ENCODE results near the gene KCNJ10.

Gene KCNJ10

GRCh38 chr1:160082926-160083325, 13.0 kb upstream of the KCNJ10 start:
- DNase-seq = no peak

DNA sequence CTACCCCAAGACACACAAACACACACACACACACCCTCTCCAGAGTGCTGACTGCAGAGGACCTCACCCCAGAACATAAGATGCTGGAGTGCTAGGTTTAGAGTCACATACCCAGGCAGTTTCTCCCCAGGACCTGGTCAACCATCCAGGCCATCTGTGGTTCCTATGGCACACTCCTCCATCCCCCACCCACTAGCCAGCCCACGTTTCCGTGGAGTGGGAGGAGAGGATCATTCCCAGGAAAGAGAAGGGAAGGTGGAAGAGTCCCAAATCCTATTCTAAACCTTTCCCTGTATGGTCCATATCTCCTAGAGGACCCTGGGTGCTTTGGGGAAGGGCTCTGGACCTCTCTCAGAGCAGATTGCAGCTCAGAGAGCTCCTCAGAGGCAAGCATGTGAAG, 12.5 kb upstream of the KCNJ10 start:
- DNase-seq = no peak

- DNase-seq = no peak
Measured at GRCh38 chr1:160081261-160081936, 11.4 kb upstream of the KCNJ10 start, which contains the start of gene KCNJ9. KCNJ9 (plus strand) TSS chr1:160081538; CDS start chr1:160084031, 2,493 bp downstream.

DNA sequence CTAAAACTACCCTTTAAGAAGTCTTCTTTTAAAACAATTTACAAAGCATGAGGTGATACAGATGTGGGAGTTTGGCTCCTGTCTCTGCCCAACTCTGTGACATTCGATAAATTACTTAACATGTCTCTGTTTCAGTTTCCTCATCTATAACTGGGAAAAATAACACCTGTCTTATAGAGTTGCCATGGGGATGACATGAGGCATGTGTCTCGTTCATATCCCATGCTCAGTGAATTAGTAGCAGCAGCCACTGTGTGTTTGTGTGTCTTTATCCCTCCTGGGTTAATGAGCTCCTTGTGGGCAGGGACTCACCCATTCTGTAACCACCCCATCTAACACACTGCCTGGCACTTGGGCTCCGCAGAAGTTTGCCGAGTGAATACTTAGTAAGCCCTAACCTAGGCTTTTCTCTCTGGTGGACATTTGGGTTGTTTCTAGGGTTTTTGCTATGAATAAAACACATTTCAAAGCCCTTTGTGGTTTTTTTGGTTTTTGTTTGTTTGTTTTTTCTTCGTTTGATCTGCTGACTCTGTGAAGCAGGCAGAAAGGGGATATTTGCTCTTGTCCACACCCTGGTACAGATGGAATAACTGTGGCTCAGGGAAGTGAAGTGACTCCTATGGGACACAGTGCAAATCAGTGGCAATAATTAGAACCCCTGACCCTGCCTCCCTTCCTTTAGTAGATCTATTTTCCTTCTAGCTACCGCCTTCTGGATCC, 10.6 kb upstream of the KCNJ10 start:
- DNase-seq = no peak

- no peak for DNase-seq
Measured at GRCh38 chr1:160079448-160079847, 9.5 kb upstream of the KCNJ10 start.

- DNase-seq = peak; percentile 66
Measured at GRCh38 chr1:160078512-160079195, 8.7 kb upstream of the KCNJ10 start.

DNA sequence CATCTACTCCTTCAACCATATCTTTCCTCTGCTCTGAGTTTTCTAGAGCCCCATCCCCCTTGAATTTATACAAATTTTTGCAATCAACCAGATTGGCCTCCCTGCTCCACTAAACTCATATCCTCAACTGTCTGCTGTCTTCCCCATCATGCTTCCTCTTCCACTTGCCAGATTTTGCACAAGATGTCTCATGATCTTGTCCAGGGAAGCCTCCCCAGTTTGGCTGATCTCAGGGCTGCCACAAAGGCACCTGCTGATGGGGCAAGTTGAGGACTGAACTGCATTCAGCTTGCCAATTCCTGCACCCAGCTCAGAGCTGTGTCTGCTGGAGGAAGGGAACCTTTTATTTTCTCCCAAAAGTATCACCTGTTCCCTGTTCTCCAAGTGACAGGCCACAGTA, 7.5 kb upstream of the KCNJ10 start:
- no peak for DNase-seq

DNA sequence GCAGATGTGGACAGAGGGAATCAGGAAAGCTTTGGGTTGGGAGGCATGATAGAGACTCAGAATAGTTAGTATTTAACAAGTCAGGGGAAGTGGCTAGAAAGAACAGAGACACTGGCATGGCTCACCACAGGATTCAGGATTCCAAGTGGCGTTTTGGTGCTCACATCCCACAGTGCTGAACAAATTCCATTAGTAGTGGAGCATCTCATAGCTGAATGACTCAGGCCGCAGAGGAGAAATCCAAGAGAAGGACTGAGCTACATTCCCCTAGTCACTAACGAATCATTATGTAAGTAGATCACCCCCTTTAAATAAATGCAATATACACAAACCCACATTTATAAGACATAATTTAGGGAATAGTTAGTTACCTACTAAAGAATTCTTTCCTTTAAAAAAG, 6.3 kb upstream of the KCNJ10 start:
- no peak for DNase-seq

- DNase-seq = no peak
Measured at GRCh38 chr1:160075836-160076235, 5.9 kb upstream of the KCNJ10 start.

DNA sequence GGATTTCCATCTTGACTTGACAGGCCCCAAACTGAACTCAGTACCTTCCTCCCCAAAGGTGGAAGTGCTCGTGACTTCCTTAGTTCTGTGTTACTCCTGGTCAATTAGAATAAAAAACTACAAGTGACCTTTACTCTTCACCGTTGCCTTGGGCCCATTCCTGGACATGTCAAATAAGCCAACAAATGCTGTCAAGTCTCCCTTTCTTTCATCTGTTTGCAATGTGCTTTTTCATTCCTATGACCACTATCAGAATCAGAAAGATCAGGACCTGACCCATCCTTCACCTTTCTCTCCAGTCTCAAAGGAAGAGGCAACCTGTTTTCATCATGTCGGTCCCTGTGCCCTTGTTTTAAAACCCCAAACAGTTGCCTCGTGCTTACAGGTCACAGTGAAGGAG, 4.9 kb upstream of the KCNJ10 start:
- no peak for DNase-seq

- DNase-seq = no peak
Measured at GRCh38 chr1:160071289-160071688, 1.3 kb upstream of the KCNJ10 start.

DNA sequence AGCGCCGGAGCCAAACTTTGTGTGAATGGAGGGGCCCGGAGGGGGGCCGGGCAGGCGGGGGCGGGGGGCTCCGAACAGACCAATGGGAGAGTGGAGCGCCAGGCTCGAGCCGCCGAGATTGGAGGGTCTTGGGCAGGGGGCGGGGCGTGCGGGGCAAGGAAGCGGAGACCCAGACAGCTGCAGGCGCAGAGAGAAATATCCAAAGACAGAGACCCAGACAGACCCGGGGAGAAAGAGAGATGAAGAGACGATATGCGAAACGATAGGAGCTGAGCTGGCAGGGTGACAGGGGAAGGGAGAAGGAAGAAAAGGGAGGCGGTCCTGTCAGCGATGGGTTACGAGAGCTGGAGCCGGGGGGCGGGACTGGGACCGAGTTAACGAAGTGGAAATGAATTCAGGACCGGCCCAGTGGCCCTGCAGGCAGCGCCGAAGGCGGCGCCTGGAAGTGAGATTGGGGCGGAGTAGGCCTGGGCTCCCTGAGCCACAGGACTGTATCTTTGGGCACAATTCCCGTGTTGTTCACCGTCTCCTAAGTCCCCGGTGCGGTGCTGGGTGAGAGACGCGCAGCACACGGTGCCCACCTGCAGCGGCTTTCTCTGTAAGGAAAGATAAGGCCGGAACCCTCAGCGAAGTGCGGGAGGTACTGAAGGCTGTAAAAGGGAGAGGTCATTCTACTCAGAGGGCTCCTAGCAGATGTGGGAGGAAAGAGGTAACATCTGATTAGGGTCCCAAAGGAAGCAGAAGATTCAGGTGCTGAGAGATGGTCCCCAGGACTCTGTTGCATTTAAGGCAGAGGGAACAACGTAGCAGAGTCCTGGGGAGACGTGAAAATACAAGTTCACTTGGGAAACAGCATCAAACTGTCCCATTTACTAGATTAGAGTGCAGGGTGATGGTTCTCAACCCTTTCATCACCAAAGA, 543 bp upstream of the KCNJ10 start:
- DNase-seq = peak; percentile 85

GRCh38 chr1:160068225-160068624, 1.7 kb downstream of the KCNJ10 start:
- no peak for DNase-seq

GRCh38 chr1:160066829-160067745, 2.9 kb downstream of the KCNJ10 start:
- no peak for DNase-seq

GRCh38 chr1:160064746-160065145, 5.2 kb downstream of the KCNJ10 start:
- no peak for DNase-seq

DNA sequence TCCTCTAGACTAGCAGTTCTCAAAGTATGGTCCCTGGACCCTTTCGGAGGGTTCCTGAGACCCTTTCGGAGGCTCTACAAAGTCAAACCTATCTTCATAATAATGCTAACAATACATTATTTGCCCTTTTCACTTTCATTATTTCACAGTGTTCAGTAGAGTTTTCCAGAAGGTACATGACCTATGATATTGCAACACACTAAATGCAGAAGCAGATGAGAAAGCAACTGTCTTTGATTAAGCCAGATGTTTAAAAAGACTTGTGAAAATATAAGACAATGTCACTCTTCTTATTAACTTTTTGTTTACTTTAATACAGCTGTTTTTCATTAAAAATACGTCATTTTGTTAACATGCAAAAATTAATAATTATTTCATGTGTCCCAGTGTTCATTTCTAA, 5.8 kb downstream of the KCNJ10 start:
- DNase-seq = no peak

DNA sequence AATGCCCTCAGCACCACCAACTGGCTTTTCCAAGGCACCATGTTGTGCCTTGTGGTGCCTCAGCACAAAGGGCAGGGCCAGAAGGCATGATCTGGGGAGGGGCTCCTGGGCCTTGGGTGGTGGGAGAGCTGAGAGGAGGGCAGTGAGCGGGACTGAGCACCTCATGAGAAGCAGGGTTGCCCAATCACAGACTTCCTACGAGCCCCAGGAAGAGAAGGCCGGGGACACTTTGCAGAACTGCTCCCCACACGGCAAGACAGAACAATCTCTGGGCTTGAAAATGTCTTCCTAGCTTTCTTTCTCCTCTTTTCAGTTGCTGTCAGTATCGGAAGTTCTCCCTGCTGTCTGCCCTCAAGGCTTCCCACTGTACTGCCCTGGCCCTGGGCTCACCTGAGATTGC, 6.8 kb downstream of the KCNJ10 start:
- no peak for DNase-seq

DNA sequence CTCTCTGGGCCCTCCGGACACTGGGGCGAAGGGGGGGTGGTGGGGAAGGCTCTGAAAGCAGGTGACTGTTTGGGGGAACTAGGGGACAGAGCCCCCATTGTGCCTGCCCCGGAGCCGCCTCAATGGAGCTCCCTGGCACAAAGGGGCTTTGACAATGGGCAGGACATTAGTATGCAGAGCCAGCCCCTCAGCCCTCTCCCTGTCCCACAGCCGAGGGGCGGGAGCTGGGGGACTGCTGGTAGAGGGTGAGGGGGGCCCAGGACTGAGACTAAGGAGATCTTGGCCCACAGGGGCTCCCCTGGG, 7.8 kb downstream of the KCNJ10 start:
- DNase-seq = no peak

DNA sequence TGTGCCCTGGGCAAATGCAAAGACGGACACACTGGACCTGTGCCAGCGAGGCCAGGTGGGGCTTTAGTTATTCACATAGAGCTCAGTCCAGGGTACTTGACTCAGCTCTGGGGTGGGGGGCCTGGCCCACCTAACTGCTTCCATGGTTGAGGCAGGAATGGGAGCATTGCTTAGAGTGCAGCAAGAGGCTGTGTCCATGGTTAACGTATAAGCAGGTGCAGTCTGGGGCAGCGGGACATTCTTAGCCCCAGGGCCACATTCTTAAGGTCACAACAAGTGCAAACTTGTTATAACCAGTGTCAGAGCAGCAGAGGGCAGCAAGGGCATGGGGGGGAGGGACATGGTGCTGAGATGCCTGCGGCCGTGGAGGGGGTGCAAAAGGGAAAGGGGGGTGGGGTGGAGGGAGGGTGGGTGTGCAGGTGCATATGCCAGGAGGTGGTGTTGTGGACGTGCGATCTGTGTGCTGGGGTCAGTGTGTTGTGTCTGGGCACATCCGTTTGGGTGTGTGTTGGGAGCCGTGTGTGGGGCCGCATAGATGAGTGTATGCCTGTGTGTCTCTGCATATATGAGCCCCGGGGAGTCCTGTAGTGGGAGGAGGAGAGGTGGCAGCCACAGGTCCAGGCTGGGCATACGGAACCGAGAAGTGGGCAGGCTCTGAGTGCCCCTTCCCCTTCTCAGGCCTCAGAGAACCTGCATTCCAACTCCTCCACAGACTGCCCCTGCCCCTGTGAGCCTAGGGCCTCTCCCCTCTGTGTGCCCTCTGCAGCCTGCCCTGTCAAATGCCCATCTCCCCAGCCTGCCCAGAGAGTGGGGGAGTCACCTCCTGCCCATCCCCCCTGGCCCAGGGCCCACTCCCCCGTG, 8.4 kb downstream of the KCNJ10 start:
- no peak for DNase-seq

DNA sequence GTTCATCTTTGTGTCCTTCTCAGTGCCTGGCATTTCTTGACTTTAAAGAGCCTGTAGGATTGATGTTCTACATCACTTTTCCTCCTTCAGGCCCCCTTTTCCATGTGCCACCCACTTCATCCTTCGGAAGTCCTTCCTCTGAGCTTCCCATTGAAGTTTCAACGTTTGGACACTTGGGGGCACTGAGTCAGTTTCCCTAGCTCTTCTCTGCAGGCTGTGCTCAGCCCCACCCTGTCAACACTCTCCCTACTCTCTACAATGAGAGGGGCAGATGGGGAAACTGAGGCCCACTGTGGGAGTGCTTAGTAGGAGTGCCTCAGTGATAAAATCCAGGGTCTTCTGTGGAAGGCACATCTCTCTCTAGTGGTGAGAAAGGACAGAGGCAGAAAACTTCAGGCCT, 11.9 kb downstream of the KCNJ10 start:
- DNase-seq = no peak

- DNase-seq = no peak
Measured at GRCh38 chr1:160056648-160057169, 13.3 kb downstream of the KCNJ10 start.

Data from CD4-positive, alpha-beta T cell treated with Interleukin-17A for 4 hours (primary cell).